ENCODE measurements around the gene FOXP1. TPM values are rescaled to one million over a fixed set of nuclear protein-coding genes. Genes with fewer than 3 reads are reported as not detected.

Gene FOXP1
- total and polyA plus RNA-seq, 2 of the 13 experiments (the other 11 are each of a cell fraction or from before 2014, with no cell fraction given) = 40.4 to 59.0 TPM

DNA sequence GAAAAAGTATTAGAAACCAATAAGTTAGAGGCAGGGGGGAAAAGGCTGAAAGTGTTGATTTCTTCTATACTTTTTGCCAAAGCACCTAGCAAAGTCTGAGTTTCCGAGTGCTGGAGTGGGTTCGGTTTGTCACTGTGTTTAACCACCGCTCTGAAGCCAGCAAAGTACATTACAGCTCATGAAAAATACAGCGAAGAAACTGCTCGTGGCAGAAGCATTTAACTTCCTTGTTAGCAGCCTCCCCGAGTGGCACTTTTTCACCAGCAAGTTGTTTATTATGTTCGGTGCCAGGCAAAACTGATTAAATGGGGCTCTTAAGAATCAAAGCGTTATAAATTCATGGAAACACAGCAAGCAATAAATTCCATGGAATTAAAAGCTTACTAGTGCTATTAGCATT is 313.6 kb downstream of the FOXP1 start:
- intact Hi-C loops (cut with micrococcal nuclease; ENCODE audit: unreplicated experiment) = no loop called here
- no peaks in the 10 kb centered on the region for H3K79me2 ChIP-seq (ENCODE audit: insufficient read depth, low read length)
- TF ChIP-seq GPN1 (CRISPR knock-in tag; IDR thresholded peaks at IDR 0.05; ENCODE audit: borderline replicate concordance) (no peak), MTF2 (CRISPR knock-in tag; IDR thresholded peaks at IDR 0.05; ENCODE audit: borderline replicate concordance) (no peak), REL (CRISPR knock-in tag; conservative IDR thresholded peaks at IDR 0.05) (no peak), ATF1 (CRISPR knock-in tag; IDR thresholded peaks at IDR 0.05) (no peak), MEIS2 (CRISPR knock-in tag; IDR thresholded peaks at IDR 0.05) (no peak), ZBTB4 (CRISPR knock-in tag; IDR thresholded peaks at IDR 0.05; ENCODE audit: borderline replicate concordance) (no peak), ZSCAN12 (CRISPR knock-in tag; IDR thresholded peaks at IDR 0.05) (no peak), ATF7 (IDR thresholded peaks at IDR 0.05) (no peak), ATF7 (CRISPR knock-in tag; IDR thresholded peaks at IDR 0.05) (no peak), ZBTB21 (CRISPR knock-in tag; IDR thresholded peaks at IDR 0.05) (no peak), RAD21 (CRISPR knock-in tag; IDR thresholded peaks at IDR 0.05) (no peak), ZBTB7B (CRISPR knock-in tag; IDR thresholded peaks at IDR 0.05) (no peak)
- TF ChIP-seq, protein P1, sequence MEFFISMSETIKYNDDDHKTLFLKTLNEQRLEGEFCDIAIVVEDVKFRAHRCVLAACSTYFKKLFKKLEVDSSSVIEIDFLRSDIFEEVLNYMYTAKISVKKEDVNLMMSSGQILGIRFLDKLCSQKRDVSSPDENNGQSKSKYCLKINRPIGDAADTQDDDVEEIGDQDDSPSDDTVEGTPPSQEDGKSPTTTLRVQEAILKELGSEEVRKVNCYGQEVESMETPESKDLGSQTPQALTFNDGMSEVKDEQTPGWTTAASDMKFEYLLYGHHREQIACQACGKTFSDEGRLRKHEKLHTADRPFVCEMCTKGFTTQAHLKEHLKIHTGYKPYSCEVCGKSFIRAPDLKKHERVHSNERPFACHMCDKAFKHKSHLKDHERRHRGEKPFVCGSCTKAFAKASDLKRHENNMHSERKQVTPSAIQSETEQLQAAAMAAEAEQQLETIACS (CRISPR knock-in tag; IDR thresholded peaks at IDR 0.05) = no peak
- H3K9me3 ChIP-seq (ENCODE audit: low read length) = no peaks in the 10 kb centered on the region
- H3K36me3 ChIP-seq (replicated peaks in 1 of 2; ENCODE audit: control insufficient read depth in 1 of 2, insufficient read depth in 2 of 2, low read length in 2 of 2) = peaks cover 0 to 9% of the 10 kb centered on the region in 2 experiments; a peak in 3 of 5 replicates
- no peak overlapping the region for H2AFZ ChIP-seq (ENCODE audit: low read length)
- no peak overlapping the region for H3K4me2 ChIP-seq (ENCODE audit: low read depth, low read length)
- H4K20me1 ChIP-seq (ENCODE audit: insufficient read depth, low read length) = no peaks in the 10 kb centered on the region
- H3K27me3 ChIP-seq (ENCODE audit: control insufficient read depth in 1 of 2, insufficient read depth in 2 of 2, low read length in 2 of 2) = no peaks in the 10 kb centered on the region
- FAIRE-seq (no peak), DNase-seq (ENCODE audit: low spot score) (no peak), ATAC-seq (no peak)
- ChIA-PET POLR2A (no interaction called here), CTCF (ENCODE audit: low intra/inter-chr PET ratio, low total read pairs) (no interaction called here)
- H3K4me1 ChIP-seq (ENCODE audit: insufficient read depth, low read length) = peaks cover 12% of the 10 kb centered on the region; the same call in 1 of the 2 replicates
- H3K9ac ChIP-seq (ENCODE audit: insufficient read depth, low read depth, low read length) = no peak overlapping the region
- WGBS (ENCODE audit: low lambda C conversion rate) = 96% methylated on average over 8 of the region's 8 CpGs
- no peak overlapping the region for H3K27ac ChIP-seq (ENCODE audit: extremely low read length, insufficient read depth, low read length)
- H3K4me3 ChIP-seq (replicated peaks in 1 of 3; ENCODE audit: insufficient read depth in 1 of 3, low read depth in 2 of 3, low read length in 3 of 3) = no peak overlapping the region
- in situ Hi-C loops (cut with HindIII; ENCODE audit: extremely low pct_ligation_motif_present, low pct_unique_long_range_greater_than_20kb) = no loop called here
- BruUV-seq (replicated peaks) = no TSS peak
